ENCODE measurements around the gene DPP6.
A peak's percentile ranks its signal among the peaks of the same experiment; 100 is the strongest.

Gene DPP6

DNA sequence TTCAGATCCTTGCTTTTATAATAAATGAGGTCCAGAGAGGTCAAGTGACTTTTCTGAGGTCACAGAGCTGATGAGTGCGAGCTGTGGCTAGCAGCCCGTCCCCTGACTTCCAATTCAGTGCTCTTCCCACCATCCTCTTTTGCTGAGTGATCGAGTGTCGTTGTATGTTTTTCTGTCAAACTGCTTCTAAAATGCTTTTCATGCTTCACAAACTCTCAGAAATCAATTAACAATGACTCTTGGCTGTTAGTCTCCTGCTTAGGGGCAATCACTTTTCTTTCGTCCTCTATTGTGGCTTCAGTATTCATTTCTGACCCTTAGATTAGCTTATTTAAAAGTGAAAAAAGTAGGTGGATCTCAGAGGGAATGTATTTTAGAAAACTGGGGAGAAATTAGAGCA is 423.7 kb downstream of the DPP6 start:
- DNase-seq = no peak

GRCh38 chr7:154480817-154481216 is 428.6 kb downstream of the DPP6 start:
- DNase-seq = peak; percentile 86

DNA sequence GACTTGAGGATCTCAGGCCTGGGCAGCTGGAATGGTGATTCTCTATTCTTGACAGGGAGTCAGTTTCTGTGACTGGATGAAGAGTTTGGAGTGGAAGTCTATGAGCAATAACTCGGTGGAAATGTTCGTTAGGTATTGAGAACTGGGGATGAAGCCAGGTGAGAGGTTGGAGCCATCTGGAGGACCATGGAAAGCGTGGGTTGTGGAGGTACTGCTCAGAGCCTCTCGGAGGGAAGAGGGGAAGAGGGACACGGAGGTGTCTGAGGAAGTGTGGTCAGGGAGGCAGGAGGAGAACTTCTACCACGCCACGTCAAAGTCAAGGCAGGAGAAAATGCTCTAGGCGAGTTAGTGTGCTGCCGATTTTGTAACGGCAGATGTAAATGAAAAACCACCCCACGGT is 430.7 kb downstream of the DPP6 start:
- no peak for DNase-seq

GRCh38 chr7:154484406-154484805 is 432.2 kb downstream of the DPP6 start:
- DNase-seq = peak; percentile 90

- DNase-seq = no peak
Measured at GRCh38 chr7:154484943-154485342, 432.7 kb downstream of the DPP6 start.

DNA sequence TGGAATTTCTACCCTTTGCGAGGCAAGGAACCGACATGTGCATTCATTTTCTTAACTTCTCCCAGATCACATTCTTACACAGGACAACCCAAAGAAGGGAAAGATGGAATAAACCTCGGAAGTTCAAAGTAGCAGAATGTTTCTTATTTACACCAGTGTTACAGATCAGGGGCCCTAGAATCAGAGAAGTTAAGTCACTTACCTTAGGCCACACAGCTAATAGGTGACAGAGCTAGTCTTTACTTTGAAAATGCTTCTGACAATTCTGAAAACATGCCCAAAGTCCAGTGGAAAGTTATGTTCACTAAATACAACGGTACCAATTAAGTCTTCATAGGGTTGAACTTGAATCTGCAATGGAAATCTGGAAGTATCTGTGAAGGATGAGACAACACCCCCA is 437.7 kb downstream of the DPP6 start:
- DNase-seq = no peak

DNA sequence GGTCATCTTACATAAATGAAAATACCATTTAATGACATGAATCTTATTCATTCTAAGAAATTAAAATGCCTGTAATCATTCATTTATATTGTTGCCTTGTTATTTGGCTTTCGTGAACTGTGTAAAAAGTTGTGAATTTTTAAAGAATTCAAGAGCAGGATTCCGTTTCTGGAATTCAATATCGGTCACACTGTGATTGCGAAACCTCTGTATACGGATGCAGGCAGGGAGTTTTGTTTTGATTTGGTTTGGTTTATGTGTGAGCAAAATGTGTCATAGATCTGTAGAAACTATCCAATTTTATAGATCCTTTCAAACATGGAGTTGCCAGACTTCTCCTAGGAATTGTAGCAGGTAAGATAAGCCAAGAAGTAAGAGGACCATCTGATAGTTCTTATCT is 441.4 kb downstream of the DPP6 start:
- DNase-seq = no peak

DNA sequence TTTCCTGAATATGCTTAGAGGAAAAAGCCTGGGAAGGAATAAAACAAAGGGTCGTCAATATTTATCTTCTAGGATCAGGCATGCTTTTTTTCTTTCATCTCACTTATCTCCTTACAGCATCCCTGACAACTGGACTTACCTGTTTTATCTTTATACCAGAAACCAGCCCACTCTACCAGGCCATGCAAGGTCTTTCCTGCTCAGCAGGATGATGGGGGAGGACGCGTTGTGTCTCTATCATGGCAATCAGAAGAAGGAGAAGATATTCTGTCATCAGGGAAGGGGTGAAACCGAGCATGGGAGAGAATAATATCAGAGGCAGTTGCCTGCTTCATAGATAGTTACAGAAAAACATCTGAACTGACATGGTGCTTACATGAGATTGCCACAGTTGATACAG is 445.6 kb downstream of the DPP6 start:
- no peak for DNase-seq

DNA sequence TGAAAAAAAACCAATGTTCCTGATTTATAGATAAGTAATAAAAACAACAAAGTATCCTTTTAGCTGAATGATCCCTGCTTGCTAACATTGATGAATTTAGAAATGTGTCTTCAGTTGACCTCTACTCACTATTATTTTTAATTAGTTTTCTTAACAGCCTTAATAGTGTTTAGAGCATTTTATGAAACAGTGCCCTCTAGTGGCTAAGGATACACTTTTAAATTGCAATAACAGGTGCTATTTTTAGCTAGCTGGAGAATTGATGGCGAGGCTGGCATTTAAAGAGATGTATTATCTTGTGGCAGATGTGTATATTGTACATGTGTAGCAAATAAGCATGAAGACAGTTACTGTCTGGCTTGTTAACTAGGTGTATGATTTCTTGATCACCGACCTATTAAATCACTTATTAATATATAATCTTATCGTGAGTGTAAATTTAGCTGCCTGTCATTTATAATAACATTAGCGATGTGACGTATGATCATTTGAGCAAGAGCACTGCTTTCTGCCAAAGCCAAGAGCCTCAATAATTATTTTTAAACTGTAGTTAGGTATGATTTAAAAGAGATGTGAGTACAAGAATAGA is 451.9 kb downstream of the DPP6 start:
- DNase-seq = peak; percentile 70

GRCh38 chr7:154504918-154505317 is 452.7 kb downstream of the DPP6 start:
- no peak for DNase-seq

- DNase-seq = no peak
Measured at GRCh38 chr7:154505362-154505761, 453.2 kb downstream of the DPP6 start.

DNA sequence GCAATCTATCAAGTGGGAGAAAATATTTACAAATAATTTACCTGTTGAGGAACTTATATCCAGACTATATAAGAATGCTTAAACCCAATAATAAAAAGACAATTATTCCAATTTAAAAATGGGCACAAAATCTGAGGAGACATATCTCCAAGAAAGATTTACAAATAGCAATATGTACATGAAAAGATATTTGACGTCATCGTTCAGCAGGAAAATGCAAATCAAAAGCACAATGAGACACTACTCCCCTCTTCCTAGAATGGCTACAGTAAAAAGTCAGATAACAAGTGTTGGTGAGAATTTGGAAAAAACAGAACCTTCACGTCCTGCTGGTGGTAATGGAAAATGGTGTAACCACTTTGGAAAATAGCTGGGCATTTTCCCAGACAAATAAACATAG is 457.0 kb downstream of the DPP6 start:
- no peak for DNase-seq

DNA sequence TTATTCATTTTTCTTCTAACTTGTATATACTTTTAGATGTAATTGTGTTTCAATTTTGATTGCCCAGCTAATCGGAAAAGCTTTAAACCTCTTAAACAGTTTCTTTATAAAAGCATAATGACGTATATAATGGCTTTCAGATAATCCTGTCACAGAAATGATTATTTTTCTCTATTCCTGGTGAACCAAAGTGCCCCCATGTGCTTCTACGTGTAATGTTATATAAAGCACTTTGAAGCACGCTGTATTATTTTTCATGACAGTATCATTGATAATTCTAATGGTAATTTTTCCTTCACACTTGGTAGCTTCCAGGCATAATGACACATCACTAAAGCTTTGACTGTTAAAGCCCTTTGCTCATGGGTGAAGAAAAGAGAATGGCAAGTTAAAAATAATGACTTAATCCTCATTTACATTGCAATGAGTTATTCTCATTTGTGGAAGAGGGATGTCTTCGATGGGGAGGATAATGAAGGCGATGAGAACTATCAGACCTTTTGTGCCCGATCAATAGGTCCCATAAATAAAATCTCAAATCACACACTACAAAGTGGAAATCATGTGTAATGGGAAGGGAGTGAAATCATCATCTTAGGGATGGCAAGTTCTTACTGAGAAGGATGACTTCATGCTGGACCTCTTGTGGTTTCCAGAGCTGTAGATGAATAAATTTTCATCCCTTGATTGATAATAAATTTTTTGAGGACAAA is 460.1 kb downstream of the DPP6 start:
- no peak for DNase-seq

- DNase-seq = no peak
Measured at GRCh38 chr7:154517768-154518167, 465.6 kb downstream of the DPP6 start.

GRCh38 chr7:154519229-154519628 is 467.0 kb downstream of the DPP6 start:
- DNase-seq = no peak

GRCh38 chr7:154530136-154530535 is 477.9 kb downstream of the DPP6 start:
- no peak for DNase-seq

DNA sequence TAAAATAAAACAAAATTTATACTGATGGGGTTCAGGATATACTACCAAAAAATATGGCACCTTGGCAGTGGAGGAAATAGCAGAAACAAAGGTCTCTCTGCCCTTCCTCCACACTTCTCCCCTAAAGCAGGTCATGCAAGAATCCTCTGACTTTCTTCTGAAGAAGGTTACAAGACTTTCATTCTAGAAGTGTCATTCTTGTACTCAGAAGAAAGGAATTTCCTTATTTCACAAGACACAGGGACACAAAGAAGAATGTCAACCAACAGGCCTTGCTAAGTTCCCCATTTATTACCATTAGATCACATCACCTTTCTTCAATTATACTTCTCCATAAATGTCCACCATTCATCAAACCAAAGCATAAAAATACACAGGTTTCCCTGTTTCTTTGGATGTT is 480.6 kb downstream of the DPP6 start:
- no peak for DNase-seq

DNA sequence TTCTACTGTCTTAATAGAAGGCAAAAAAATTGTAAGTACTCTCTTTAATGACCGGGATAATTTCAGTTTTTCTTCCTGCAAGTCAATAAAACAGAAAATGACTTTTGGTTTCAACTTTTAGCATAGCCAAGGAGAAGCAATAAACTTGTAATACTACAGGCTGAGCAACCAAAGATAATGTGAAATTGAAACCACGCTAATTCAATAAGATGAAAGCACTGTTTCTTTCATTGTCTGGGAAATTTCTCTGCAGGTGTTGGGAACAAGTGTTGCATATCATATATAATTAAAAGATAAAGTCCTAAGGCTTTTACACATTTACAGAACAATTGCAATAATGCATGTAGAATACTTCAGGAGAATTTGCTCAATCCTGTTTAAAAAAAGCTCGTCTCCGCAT is 488.4 kb downstream of the DPP6 start:
- DNase-seq = no peak

- DNase-seq = no peak
Measured at GRCh38 chr7:154541606-154542005, 489.4 kb downstream of the DPP6 start.

DNA sequence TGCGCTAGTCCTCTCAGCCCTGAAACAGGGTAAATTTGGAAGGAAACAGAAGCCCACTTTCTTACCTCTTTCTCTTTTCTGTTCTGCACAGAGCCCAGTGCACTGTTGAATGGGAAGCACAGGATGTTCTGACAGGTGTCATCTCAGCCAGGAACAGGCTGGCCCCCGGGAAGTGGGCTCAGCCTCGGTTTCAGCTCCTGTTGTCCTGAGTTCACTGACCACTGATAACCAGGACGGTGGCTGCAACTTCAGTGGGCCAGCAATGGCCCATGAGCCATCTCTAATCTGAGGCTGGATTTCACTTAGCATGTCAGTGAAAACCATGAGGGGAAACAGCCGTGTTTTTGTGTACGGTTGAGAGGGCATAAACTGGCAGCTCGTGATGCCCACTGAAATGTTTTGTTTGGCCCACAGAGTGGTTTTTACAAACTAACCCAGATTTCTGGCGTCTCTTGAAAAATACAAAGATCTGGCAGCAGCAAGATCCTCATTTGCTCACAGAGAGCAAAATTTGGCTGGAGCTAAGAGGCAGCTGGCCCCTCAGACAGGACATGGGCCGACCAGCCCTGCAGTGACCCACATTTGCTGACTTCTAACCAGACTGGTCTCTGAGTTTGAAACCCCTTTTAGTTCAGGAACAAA is 494.9 kb downstream of the DPP6 start:
- DNase-seq = no peak

DNA sequence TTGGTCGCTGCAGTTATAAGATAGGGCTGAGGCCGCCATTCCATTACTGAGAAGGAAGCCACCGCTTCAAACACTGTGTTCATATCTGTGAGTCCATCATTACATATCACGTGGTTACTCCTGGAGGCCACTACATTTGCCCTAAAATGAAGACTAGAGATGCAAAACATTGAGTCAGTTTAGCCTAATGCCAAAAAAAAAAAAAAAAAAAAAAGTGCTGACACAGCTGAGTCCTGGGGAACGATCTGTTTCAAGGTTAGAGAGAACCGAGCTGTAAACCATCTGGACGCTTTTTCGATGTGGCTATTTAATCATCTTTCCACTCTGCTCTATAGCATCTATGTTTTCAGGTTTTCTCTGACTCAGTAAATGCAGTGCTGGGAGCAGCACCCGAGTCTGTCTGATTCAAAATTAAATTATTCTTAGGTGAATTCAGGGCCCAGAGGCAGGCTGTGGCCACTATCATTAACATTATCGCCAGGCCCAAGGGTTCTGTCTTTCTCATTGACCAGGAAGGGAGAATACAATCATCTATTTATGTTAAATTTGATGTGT is 501.6 kb downstream of the DPP6 start:
- DNase-seq = no peak

GRCh38 chr7:154559454-154559853 is 507.3 kb downstream of the DPP6 start:
- DNase-seq = no peak

DNA sequence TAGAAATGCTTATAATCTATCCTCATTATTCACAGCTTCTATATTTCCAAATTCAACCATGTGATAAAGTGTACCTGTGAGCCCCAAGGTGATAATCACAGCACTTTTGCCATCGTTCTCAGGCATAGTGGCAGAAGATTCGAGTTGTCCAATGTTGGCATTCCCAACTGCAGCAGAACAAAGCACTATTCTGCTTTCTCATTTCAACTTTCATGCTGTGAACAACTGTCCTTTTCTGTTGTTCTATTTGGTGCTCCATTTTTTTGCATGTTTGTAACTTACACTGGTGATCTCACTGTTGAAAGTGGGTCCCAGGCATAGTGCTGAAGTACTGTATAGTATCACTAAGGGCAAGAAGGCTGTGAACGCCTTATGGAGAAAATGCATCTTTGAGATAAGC is 512.5 kb downstream of the DPP6 start:
- DNase-seq = no peak

DNA sequence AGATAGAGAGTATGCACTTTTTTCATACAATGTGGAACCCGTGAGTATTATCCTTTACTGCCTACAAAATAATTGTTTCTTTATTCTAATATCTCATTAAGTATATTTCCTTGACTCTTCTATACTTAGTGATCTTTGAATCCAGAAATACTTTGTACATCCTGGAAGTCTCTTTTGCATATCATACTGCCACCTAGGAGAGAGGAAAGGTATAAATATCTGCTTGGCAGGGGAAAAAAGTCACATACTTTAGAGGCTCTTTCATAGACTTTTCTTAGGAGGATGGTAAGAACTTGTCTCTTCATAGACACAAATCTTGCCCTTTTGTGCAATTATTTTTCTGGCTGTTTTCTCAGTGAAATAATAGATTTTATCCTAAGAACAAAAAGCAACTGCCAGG is 514.7 kb downstream of the DPP6 start:
- peak; percentile 13 for DNase-seq
